ENCODE data around the gene ESPN.
"Not testable (repeated sequence)": the region's sequence is repeated elsewhere in the genome, so short reads cannot be mapped to it uniquely, and the experiment has no call there.

ESPN gene

GRCh38 chr1:6393400-6394187, 31.0 kb upstream of the ESPN start, which contains the start of gene ACOT7:
TSS of gene ACOT7 (minus strand) at chr1:6393767. CDS start at chr1:6393399, 368 bp downstream.
- H3K36me3 ChIP-seq (ENCODE audit: control insufficient read depth, insufficient read depth, low read length), result no peaks in the 10 kb centered on the region
- H3K27me3 ChIP-seq (replicated peaks; ENCODE audit: control insufficient read depth, insufficient read depth, low read length), result no peaks in the 10 kb centered on the region
- peak; percentile 92 for DNase-seq (ENCODE audit: extremely low read depth, insufficient read length)
- TF ChIP-seq CTCF (IDR thresholded peaks at IDR 0.05; ENCODE audit: insufficient read depth, low read length, poor library complexity, severe bottlenecking), result peak; percentile 21
- peak within 1 kb of the TSS; percentile 81 for H3K4me3 ChIP-seq (replicated peaks; ENCODE audit: low read depth, low read length)

GRCh38 chr1:6395130-6395529, 29.4 kb upstream of the ESPN start:
- not testable (repeated sequence) for H3K4me3 ChIP-seq (replicated peaks; ENCODE audit: low read depth, low read length); DNase-seq (ENCODE audit: extremely low read depth, insufficient read length); H3K36me3 ChIP-seq (ENCODE audit: control insufficient read depth, insufficient read depth, low read length); H3K27me3 ChIP-seq (replicated peaks; ENCODE audit: control insufficient read depth, insufficient read depth, low read length)

- not testable (repeated sequence) for H3K4me3 ChIP-seq (replicated peaks; ENCODE audit: low read depth, low read length); DNase-seq (ENCODE audit: extremely low read depth, insufficient read length); H3K36me3 ChIP-seq (ENCODE audit: control insufficient read depth, insufficient read depth, low read length); H3K27me3 ChIP-seq (replicated peaks; ENCODE audit: control insufficient read depth, insufficient read depth, low read length)
Observed at GRCh38 chr1:6395781-6396244, 28.8 kb upstream of the ESPN start.

GRCh38 chr1:6396998-6397397, 27.6 kb upstream of the ESPN start:
- no peaks in the 10 kb centered on the region for H3K36me3 ChIP-seq (ENCODE audit: control insufficient read depth, insufficient read depth, low read length)
- DNase-seq (ENCODE audit: extremely low read depth, insufficient read length), result no peak
- no peak for TF ChIP-seq CTCF (IDR thresholded peaks at IDR 0.05; ENCODE audit: insufficient read depth, low read length, poor library complexity, severe bottlenecking)

GRCh38 chr1:6397844-6398441, 26.6 kb upstream of the ESPN start:
- DNase-seq (ENCODE audit: extremely low read depth, insufficient read length), result no peak
- no peak for TF ChIP-seq CTCF (IDR thresholded peaks at IDR 0.05; ENCODE audit: insufficient read depth, low read length, poor library complexity, severe bottlenecking)
- Histone ChIP-seq H3K36me3 (ENCODE audit: control insufficient read depth, insufficient read depth, low read length) (no peaks in the 10 kb centered on the region), H3K27me3 (replicated peaks; ENCODE audit: control insufficient read depth, insufficient read depth, low read length) (no peaks in the 10 kb centered on the region), H3K4me3 (replicated peaks; ENCODE audit: low read depth, low read length) (no peak overlapping the region)

More at GRCh38 chr1:6396998-6397397, 27.6 kb upstream of the ESPN start:
- Histone ChIP-seq H3K27me3 (replicated peaks; ENCODE audit: control insufficient read depth, insufficient read depth, low read length) (no peaks in the 10 kb centered on the region), H3K4me3 (replicated peaks; ENCODE audit: low read depth, low read length) (no peak overlapping the region)

GRCh38 chr1:6399294-6399693, 25.3 kb upstream of the ESPN start:
- no peak for TF ChIP-seq CTCF (IDR thresholded peaks at IDR 0.05; ENCODE audit: insufficient read depth, low read length, poor library complexity, severe bottlenecking)
- H3K36me3 ChIP-seq (ENCODE audit: control insufficient read depth, insufficient read depth, low read length), result no peaks in the 10 kb centered on the region
- no peak for DNase-seq (ENCODE audit: extremely low read depth, insufficient read length)
- H3K4me3 ChIP-seq (replicated peaks; ENCODE audit: low read depth, low read length), result no peak overlapping the region
- no peaks in the 10 kb centered on the region for H3K27me3 ChIP-seq (replicated peaks; ENCODE audit: control insufficient read depth, insufficient read depth, low read length)
